ENCODE data around the gene FBXW5. TPM values are rescaled to one million over a fixed set of nuclear protein-coding genes. Genes with fewer than 3 reads are reported as not detected.

FBXW5 gene
- total RNA-seq, 1 donor from 2014 or later, result 157 TPM

GRCh38 chr9:136947955-136948510 is 3.5 kb upstream of the FBXW5 start:
- intact Hi-C loops (cut with micrococcal nuclease), result no loop called here
- H3K4me1 ChIP-seq, result peaks cover 75% of the 10 kb centered on the region
- H3K27me3 ChIP-seq (ENCODE audit: low read depth), result no peaks in the 10 kb centered on the region
- no peaks in the 10 kb centered on the region for H3K9me3 ChIP-seq (replicated peaks)
- H3K4me3 ChIP-seq, result no peak overlapping the region
- peak overlapping the region; percentile 94 for H3K27ac ChIP-seq (replicated peaks)
- DNase-seq, result peak; percentile 71
- peak; percentile 79 for TF ChIP-seq CTCF (IDR thresholded peaks at IDR 0.05; ENCODE audit: borderline replicate concordance)
- H3K36me3 ChIP-seq, result peaks cover 3% of the 10 kb centered on the region

GRCh38 chr9:136947028-136947891 is 2.7 kb upstream of the FBXW5 start:
- Histone ChIP-seq H3K27me3 (ENCODE audit: low read depth) (no peaks in the 10 kb centered on the region), H3K4me1 (peaks cover 77% of the 10 kb centered on the region), H3K9me3 (replicated peaks) (no peaks in the 10 kb centered on the region), H3K4me3 (no peak overlapping the region), H3K36me3 (peaks cover 11% of the 10 kb centered on the region), H3K27ac (replicated peaks) (peak overlapping the region; percentile 94)
- intact Hi-C loops (cut with micrococcal nuclease), result no loop called here
- no peak for DNase-seq
- no peak for TF ChIP-seq CTCF (IDR thresholded peaks at IDR 0.05; ENCODE audit: borderline replicate concordance)

GRCh38 chr9:136946228-136947027 is 1.9 kb upstream of the FBXW5 start:
- no peaks in the 10 kb centered on the region for H3K27me3 ChIP-seq (ENCODE audit: low read depth)
- DNase-seq, result no peak
- H3K4me1 ChIP-seq, result peaks cover 75% of the 10 kb centered on the region
- intact Hi-C loops (cut with micrococcal nuclease), result no loop called here
- TF ChIP-seq CTCF (IDR thresholded peaks at IDR 0.05; ENCODE audit: borderline replicate concordance), result no peak
- H3K4me3 ChIP-seq, result no peak overlapping the region
- peaks cover 19% of the 10 kb centered on the region for H3K36me3 ChIP-seq
- H3K9me3 ChIP-seq (replicated peaks), result no peaks in the 10 kb centered on the region
- no peak overlapping the region for H3K27ac ChIP-seq (replicated peaks)

GRCh38 chr9:136945333-136946227 is 1.0 kb upstream of the FBXW5 start:
- Histone ChIP-seq H3K27me3 (ENCODE audit: low read depth) (no peaks in the 10 kb centered on the region), H3K4me3 (no peak overlapping the region), H3K36me3 (peaks cover 27% of the 10 kb centered on the region), H3K4me1 (peaks cover 75% of the 10 kb centered on the region), H3K27ac (replicated peaks) (no peak overlapping the region), H3K9me3 (replicated peaks) (no peaks in the 10 kb centered on the region)
- DNase-seq, result no peak
- no peak for TF ChIP-seq CTCF (IDR thresholded peaks at IDR 0.05; ENCODE audit: borderline replicate concordance)
- intact Hi-C loops (cut with micrococcal nuclease), result no loop called here

GRCh38 chr9:136944212-136944518 is 373 bp downstream of the FBXW5 start:
- TF ChIP-seq CTCF (IDR thresholded peaks at IDR 0.05; ENCODE audit: borderline replicate concordance), result no peak
- peak; percentile 65 for DNase-seq
- Histone ChIP-seq H3K27ac (replicated peaks) (peak overlapping the region; percentile 98), H3K9me3 (replicated peaks) (no peaks in the 10 kb centered on the region), H3K36me3 (peaks cover 42% of the 10 kb centered on the region), H3K4me1 (peaks cover 76% of the 10 kb centered on the region), H3K27me3 (ENCODE audit: low read depth) (no peaks in the 10 kb centered on the region), H3K4me3 (peak overlapping the region; percentile 78)
- intact Hi-C loops (cut with micrococcal nuclease), result no loop called here
